ENCODE measurements around the gene MOK. TPM values are rescaled to one million over a fixed set of nuclear protein-coding genes. Genes with fewer than 3 reads are reported as not detected.

MOK gene
- polyA plus RNA-seq, 3 donors, result 8.7 to 19.7 (median 18.7) TPM

DNA sequence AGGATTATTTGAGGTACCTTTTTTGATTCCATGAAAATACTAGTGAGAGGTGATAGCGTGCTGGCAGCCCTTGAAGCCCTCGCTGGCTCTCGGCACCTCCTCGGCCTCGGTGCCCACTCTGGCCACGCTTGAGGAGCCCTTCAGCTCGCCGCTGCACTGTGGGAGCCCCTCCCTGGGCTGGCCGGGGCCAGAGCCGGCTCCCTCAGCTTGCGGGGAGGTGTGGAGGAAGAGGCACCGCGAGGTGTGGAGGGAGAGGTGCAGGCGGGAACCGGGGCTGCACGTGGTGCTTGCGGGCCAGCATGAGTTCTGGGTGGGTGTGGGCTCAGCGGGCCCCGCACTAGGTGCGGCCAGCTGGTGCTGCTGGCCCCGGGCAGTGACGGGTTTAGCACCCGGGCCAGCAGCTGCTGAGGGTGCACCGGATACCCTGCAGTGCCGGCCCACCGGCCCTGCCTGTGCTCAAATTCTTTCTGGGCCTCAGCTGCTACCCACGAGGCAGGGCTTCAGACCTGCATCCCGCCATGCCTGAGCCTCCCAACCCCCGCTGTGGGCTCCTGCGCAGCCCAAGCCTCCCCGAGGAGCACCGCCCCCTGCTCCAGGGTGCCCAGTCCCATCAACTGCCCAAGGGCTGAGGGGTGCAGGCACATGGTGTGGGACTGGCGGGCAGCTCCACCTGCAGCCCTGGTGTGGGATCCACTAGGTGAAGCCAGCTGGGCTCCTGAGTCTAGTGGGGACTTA lies 7.4 kb downstream of the MOK start:
- WGBS, 3 donors, result 94 to 96% (median 94%) methylated on average over 25 to 33 of the region's 33 CpGs
- no peak overlapping the region for H3K27ac ChIP-seq (ENCODE audit: low read depth, low read length)

DNA sequence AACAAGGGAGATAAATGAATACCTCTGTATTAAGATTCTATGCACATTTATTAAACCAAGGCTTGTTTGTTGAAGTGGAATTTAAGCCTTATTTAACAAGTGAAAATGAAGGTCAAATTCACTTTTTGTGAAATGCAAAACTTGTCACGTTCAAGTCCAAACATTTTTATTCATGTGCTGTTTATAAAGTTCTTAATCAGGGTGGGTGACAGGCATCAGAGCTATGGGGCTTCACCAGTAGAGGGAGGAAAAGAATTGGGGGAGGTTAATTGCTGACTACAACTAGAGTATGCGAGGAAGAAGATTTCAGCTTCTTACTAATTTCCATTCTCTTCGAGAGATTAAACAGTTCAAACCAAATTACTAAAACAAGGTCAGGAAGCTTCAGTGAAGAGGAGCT lies 9.7 kb downstream of the MOK start:
- no peak overlapping the region for H3K27ac ChIP-seq (ENCODE audit: low read depth, low read length)
- WGBS, 3 donors, result 51 to 57% (median 52%) methylated on average over 3 of the region's 3 CpGs

DNA sequence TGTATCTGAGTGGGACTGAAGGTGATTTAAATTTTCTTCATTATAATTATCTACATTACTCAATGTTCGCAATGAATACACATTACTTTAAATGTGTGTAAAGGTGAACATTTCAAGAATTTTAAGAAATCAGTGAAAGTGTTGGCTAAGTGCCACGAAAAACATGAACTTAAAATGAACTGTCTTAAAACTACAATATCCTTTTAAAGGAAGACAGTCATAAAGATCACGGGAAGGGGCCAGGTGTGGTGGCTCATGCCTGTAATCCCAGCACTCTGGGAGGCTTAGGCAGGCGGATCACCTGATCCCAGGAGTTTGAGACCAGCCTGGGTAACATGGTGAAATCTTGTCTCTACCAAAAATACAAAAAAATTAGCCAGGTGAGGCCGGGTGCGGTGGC lies 11.2 kb downstream of the MOK start:
- H3K27ac ChIP-seq (ENCODE audit: low read depth, low read length), result no peak overlapping the region
- 77 to 86% (median 81%) methylated on average over 6 of the region's 6 CpGs for WGBS, 3 donors

DNA sequence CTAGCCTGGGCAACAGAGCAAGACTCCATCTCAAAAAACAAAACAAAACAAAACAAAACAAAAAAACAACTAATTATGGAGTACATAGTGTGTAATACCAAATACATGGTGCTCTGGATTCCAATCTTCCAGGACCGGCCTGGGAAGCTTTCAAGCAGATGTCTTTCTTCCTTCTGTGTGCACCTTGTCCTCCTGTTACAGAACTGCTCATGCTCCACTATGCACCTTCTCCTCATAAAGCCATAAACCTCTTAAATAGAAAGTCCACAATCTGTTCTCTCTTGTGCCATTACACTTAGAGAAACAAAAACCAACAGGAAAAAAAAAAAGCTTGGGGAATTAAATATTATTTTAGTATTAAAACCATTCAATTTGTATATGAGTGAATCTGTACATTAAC lies 12.5 kb downstream of the MOK start:
- no peak overlapping the region for H3K27ac ChIP-seq (ENCODE audit: low read depth, low read length)
- 96 to 100% (median 97%) methylated on average over 1 of the region's 1 CpG for WGBS, 3 donors

DNA sequence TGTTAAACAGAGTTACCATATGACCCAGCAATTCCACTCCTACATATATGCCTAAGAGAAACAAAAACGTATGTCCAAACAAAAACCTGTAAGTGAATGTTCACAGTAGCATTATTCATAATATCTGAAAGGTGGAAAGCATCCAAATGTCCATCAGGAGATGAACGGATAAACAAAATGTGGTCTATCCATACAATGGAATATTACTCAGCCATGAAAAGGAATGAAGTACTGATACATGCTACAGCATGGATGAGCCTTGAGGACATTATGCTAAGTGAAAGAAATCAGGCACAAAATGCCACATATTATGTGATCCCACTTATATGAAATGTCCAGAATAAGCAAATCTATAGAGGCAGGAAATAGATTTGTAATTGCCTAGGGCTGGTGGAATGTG lies 16.8 kb downstream of the MOK start:
- no peak overlapping the region for H3K27ac ChIP-seq (ENCODE audit: low read depth, low read length)
- 94 to 99% (median 97%) methylated on average over 2 of the region's 2 CpGs for WGBS, 3 donors

DNA sequence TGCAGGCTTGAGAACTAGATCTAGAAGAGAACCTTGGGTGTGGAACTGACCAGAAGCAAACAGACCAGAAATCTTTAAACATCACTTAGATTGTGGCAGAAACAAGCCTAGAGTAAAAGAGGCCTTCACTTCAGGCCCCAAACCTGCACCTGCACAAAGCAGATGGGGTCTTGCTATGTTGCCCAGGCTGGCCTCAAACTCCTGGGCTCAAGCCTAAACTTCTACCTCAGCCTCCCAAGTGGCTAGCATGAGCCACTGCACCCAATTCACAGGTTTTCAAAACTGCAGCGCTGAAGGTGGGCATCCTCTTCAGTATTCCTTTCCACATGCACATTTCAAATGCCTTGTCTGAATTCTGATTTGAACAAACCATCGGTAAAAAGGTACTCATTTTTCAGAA lies 19.9 kb downstream of the MOK start:
- 58 to 96% (median 87%) methylated on average over 2 of the region's 2 CpGs for WGBS, 3 donors
- H3K27ac ChIP-seq (ENCODE audit: low read depth, low read length), result no peak overlapping the region

DNA sequence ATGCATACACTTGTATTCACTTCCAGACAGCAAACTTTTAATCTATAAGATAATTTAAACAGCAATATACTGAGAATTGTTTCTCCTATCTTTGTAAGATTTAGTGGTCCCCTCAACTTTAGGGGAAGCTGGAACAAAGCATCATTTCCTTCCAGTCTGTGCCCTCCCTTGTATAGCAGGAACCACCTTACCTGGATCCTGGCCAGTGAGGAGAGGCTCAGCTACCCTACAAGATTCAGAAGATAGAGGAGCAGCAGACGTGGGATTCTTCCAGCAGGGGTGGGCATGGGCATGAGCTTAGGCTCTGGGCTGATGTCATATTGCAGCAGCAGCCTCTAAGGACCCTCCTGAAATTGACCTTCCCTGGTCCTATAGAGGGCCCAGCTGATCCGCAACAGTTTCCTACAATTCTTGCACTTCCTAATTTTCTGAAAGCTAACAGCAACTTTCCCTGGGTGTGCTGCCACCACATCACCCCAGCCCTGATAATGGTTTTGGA lies 21.3 kb downstream of the MOK start:
- WGBS, 3 donors, result 45 to 78% (median 47%) methylated on average over 2 of the region's 2 CpGs
- H3K27ac ChIP-seq (ENCODE audit: low read depth, low read length), result no peak overlapping the region

DNA sequence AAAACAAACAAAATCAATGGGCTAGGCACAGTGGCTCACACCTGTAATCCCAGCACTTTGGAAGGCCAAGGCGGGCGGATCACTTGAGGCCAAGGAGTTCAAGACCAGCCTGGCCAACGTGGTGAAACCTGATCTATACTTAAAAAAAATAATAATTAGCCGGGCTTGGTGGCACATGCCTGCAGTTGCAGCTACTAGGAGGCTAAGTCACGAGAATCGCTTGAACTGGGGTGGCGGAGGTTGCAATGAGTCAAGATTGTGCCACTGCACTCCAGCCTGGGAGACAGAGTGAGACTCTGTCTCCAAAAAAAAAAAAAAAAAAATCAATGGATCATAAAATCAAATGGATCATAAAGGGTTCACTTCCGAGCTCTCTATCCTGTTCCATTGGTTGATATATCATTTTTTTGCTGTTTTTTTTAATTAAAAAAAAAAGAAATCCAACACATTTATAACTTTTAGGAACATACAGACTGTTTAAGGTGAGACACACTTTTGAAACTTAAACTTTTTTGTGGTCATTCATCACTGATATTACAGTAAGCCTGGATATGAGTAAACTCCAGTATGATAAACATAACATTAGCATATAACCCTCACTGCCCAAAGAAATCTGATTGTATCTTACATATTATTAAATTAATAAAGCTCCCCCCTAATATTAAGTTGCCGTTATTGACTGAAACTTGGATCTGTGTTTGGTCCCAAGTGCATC lies 22.1 kb downstream of the MOK start:
- WGBS, 3 donors, result 89 to 93% (median 89%) methylated on average over 9 of the region's 9 CpGs
- H3K27ac ChIP-seq (ENCODE audit: low read depth, low read length), result no peak overlapping the region

DNA sequence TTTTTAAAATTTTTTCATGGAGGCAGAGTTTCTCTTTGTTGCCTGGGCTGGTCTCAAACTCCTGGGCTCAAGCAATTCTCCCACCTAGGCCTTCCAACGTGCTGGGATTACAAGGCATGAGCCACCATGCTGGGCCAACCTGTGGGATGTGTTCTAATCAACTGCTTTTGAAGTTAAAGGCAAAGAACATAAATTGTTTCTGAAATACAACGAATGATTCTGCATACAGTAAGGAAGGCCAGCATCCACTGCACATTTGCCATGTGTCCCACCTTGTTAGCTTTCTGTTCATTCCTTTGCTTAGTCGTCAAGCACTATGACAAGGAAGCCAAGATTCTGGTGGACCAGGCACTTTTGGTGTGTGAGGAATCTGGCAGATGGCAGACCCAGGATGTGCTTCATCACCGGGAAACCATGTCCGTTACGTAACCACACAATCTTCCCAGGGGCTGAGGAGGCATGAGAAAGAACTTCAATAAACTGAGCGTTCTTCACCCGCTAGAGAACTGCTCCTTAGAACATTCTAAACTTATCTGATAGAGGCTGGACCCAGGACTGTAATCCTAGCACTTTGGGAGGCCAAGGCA lies 24.5 kb downstream of the MOK start:
- H3K27ac ChIP-seq (ENCODE audit: low read depth, low read length), result no peak overlapping the region
- 70 to 95% (median 81%) methylated on average over 8 of the region's 8 CpGs for WGBS, 3 donors

DNA sequence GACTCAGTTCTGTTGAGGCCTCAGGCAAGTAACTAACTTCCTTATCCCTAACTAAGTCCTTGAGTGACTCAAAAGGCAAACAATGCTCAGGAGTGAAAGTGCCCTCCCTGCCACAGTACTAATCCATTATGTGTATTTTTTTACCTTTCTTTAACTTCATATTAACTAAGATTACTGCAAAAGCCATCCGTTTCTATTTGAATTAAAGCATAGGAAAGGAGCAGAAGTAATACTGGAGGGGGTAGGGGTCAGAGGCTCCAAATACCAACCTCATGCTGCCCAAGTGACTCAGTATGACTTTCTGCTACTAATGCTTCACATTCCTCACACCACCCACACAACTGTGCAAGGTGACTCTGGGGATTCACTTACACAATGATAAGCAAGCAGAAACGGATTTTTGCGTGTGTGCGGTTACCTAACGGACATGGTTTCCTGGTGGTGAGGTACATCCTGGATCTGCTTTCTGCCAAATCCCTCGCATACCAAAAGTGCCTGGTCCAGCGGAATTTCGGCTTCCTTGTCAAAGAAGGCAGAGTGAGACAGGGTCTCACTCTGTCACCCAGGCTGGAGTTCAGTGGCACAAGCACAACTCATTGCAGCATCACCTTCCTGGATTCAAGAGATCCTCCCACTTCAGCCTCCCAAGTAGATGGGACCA lies 25.1 kb downstream of the MOK start:
- WGBS, 3 donors, result 54 to 62% (median 54%) methylated on average over 8 of the region's 8 CpGs
- H3K27ac ChIP-seq (ENCODE audit: low read depth, low read length), result no peak overlapping the region

DNA sequence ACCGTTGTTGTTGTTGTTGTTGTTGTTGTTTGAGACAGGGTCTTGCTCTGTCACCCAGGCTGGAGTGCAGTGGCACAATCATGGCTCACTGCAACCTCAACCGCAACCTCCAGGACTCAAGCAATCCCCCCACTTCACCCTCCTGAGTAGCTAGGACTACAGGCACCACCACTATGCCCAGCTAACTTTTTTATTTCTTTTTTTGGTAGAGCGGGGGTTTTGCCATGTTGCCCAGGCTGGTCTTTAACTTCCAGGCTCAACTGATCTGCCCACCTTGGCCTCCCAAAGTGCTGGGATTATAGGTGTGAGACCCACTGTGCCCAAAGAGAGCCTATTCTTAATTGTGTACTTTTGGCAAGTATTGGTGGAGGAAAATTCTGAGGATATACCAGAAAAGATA lies 25.7 kb downstream of the MOK start:
- 84 to 97% (median 86%) methylated on average over 3 of the region's 3 CpGs for WGBS, 3 donors
- no peak overlapping the region for H3K27ac ChIP-seq (ENCODE audit: low read depth, low read length)

DNA sequence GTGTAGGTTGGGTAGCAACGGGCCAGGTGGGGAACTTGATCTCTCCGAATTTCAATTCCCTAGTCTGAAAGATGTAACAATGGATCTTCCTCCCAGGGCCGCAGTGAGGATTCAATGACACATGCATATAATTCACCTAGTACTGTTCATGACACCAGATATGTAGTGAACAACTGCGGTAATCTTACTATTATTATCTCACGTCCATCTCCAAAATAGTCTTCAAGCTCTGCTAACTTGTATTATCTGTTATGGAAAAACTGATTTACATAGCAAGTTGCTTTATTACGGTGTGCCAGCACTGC lies 26.4 kb downstream of the MOK start:
- no peak overlapping the region for H3K27ac ChIP-seq (ENCODE audit: low read depth, low read length)
- 91 to 92% (median 92%) methylated on average over 6 of the region's 6 CpGs for WGBS, 3 donors

DNA sequence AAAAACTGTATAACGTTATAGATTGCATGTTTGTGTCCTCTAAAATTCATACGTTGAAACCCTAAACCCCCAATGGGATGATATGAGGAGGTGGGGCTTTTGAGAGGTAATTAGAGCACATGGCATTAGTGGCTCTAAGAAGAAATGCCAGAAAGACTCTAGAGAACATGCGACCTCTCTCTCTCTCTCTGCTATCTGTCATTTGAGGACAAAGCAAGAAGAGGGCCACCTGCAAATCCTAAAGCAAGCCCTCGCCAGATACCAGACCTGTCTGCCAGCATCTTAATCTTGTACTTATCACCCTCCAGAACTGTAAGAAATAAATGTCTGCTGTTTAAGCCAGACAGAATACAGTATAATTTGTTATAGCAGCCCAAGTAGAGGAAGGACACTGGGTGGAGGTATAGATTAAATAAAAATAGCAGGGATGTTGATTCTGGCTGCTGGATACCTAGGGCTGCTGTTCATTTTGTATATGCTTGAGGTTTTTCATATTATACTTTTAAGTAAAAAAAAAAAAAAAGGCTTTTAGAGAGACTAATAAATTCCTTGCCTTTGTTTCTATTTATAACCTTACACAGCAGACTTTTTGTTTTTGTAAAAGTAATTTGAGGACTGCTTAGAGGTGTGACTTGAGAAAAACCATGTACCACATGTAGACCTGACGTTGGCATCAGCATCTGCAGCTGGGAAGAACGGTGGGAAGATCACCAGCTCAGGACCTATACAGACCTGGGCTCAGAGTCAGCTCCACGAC lies 26.9 kb downstream of the MOK start:
- 55 to 77% (median 75%) methylated on average over 7 of the region's 7 CpGs for WGBS, 3 donors
- no peak overlapping the region for H3K27ac ChIP-seq (ENCODE audit: low read depth, low read length)

DNA sequence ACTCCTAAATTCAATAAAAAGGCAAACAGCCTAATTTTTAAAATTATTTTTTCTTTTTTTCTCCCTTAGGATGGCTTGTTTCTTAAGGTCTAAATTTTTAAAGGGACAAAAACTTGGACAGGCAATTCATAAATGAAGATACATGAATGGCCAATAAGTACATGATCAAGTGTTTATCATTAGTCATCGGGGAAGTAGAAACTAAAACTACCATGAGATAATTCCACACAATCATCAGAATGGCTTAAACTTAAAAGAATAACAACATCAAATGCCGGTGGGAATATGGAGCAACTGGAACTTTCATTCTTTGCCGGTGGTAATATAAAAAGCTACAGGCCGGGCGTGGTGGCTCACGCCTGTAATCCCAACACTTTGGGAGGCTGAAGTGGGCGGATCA lies 29.1 kb downstream of the MOK start:
- 96 to 99% (median 97%) methylated on average over 7 of the region's 7 CpGs for WGBS, 3 donors
- no peak overlapping the region for H3K27ac ChIP-seq (ENCODE audit: low read depth, low read length)

DNA sequence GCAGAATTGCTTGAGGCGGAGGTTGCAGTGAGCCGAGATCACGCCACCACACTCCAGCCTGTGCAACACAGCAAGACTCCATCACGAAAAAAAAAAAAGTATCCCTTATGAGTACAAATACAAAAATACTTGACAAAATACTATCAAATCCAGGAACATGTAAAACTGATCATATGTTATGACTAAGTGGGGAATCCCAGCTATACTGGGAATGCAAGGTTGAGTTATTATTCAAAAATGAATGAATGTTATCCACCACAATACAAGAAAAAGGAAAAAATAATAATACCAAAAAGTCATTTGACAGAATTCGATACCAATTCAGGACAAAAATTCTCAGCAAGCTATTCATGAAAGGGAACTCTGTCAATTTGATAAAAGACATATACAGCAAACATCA lies 32.6 kb downstream of the MOK start:
- H3K27ac ChIP-seq (ENCODE audit: low read depth, low read length), result no peak overlapping the region
- WGBS, 3 donors, result 92 to 94% (median 93%) methylated on average over 5 of the region's 5 CpGs

DNA sequence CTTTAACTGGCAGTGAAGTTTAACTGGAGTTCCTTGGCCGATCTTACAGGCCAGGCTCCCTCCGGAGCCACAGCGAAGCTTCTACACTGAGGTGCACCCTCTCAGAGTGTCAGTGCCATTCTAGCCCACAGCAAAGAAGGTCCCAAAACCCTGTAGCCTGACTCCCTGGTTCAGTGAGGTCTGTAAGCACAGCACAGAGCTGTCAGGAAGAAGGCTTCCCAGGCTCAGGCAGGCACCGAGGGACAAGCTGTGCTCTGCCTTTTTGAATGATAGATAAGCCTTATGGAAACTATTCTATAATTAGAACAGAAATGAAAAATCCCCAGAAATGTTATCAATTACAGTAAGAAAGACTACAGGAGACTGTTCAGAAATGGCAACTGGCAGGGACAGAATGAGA lies 40.2 kb downstream of the MOK start:
- WGBS, 3 donors, result 38 to 78% (median 65%) methylated on average over 4 of the region's 4 CpGs
- H3K27ac ChIP-seq (ENCODE audit: low read depth, low read length), result no peak overlapping the region

DNA sequence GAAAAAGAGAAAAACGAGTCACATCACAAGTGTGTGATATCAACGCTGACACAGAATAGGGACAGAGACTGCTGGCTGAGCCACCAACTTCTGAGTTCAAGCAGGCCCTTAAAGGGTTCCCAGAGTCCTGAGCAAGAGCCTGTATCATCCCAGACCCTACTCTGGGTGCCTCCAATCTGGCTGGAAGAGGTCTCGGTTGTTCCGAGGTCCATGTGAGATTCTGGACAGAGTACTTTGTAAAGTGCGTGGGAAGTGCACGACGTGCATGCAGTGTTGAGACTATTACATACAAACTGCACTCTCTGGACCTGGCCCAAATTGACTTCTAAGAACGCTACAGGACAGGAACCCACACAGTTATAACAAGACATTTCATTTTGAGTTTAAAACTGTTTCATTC lies 40.6 kb downstream of the MOK start:
- 39 to 71% (median 64%) methylated on average over 8 of the region's 8 CpGs for WGBS, 3 donors
- no peak overlapping the region for H3K27ac ChIP-seq (ENCODE audit: low read depth, low read length)

DNA sequence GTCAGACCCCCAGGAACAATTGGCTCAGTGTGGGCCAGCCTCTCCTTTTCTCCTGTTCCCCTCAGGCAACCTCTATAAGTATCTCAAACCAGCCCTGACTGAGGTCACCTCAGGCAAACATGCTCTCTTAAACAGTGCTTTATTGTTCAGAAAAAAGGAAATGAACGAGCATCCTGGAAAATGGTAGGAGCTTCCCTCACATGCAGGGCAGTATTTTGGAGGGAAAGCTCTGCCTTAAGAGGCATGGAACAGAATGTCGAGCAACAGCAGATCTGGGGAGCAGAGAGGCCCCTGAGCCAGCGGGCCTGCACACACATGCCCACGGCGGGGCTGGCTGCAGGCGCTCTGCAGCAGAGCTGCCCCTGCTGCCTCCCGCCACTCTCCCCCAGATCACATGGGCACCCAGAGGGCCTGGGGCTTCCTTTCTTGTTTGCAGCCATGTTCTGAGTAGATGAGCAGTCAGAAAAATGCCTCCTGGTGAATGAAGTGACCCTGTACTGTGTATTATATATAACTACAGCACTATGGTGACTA lies 42.0 kb downstream of the MOK start:
- no peak overlapping the region for H3K27ac ChIP-seq (ENCODE audit: low read depth, low read length)
- 60 to 72% (median 67%) methylated on average over 7 of the region's 7 CpGs for WGBS, 3 donors
